Right kidney (tissue), 9 donors: Measurements from ENCODE around the gene IDE.
"Not testable (repeated sequence)": the region's sequence is repeated elsewhere in the genome, so short reads cannot be mapped to it uniquely, and the experiment has no call there.

Experiments used
- DNase-seq: peaks from one replicate; pipeline ENCODE4 v3.0.0-alpha.2; 2016
- long read RNA-seq, 8 donors: transcript quantifications; one replicate each; lab custom pipeline, GENCODE V29; 2026

The IDE gene
- long read RNA-seq, donor 1, result 0 reads
- long read RNA-seq, donor 2, result 0 reads
- long read RNA-seq, donor 3, result 0 reads
- long read RNA-seq, donor 4, full-length matches to known transcripts, result 1 of 1 reads
- long read RNA-seq, donor 4, partial matches to known transcripts, result 0 of 1 reads
- long read RNA-seq, donor 4, other reads (novel, unspliced or antisense), result 0 of 1 reads
- long read RNA-seq, donor 5, full-length matches to known transcripts, result 2 of 2 reads
- long read RNA-seq, donor 5, partial matches to known transcripts, result 0 of 2 reads
- long read RNA-seq, donor 5, other reads (novel, unspliced or antisense), result 0 of 2 reads
- long read RNA-seq, donor 6, result 0 reads
- long read RNA-seq, donor 7, full-length matches to known transcripts, result 2 of 2 reads
- long read RNA-seq, donor 7, partial matches to known transcripts, result 0 of 2 reads
- long read RNA-seq, donor 7, other reads (novel, unspliced or antisense), result 0 of 2 reads
- long read RNA-seq, donor 8, full-length matches to known transcripts, result 4 of 4 reads
- long read RNA-seq, donor 8, partial matches to known transcripts, result 0 of 4 reads
- long read RNA-seq, donor 8, other reads (novel, unspliced or antisense), result 0 of 4 reads

- DNase-seq, result peak; percentile 98
These were observed at the start of gene IDE for GRCh38 chr10:92573798-92574547. Gene IDE, minus strand, starts transcription at chr10:92574093. Its CDS starts 74 bp downstream, at chr10:92574019.

GRCh38 chr10:92619368-92619767 is 45.5 kb upstream of the IDE start:
- DNase-seq, result no peak

GRCh38 chr10:92615515-92615914 is 41.6 kb upstream of the IDE start:
- DNase-seq, result no peak

- DNase-seq, result no peak
These were observed 30.9 kb upstream of the IDE start for GRCh38 chr10:92604841-92605240.

GRCh38 chr10:92598321-92598720 is 24.4 kb upstream of the IDE start:
- DNase-seq, result no peak

GRCh38 chr10:92595505-92595904 is 21.6 kb upstream of the IDE start:
- DNase-seq, result no peak

- peak; percentile 8 for DNase-seq
These were observed 20.0 kb upstream of the IDE start for GRCh38 chr10:92593619-92594588.

- peak; percentile 89 for DNase-seq
These were observed 19.1 kb upstream of the IDE start, which contains the start of gene KIF11 for GRCh38 chr10:92592761-92593618. Gene KIF11, plus strand, starts transcription at chr10:92593130. Its CDS starts 246 bp downstream, at chr10:92593376.

- DNase-seq, result peak; percentile 90
These were observed 17.7 kb upstream of the IDE start for GRCh38 chr10:92591550-92592022.

GRCh38 chr10:92590623-92591549 is 17.0 kb upstream of the IDE start:
- DNase-seq, result no peak

GRCh38 chr10:92582347-92582746 is 8.5 kb upstream of the IDE start:
- not testable (repeated sequence) for DNase-seq

GRCh38 chr10:92575961-92576360 is 2.1 kb upstream of the IDE start:
- DNase-seq, result no peak

GRCh38 chr10:92574548-92575261 is 812 bp upstream of the IDE start:
- no peak for DNase-seq

- DNase-seq, result no peak
These were observed 649 bp downstream of the IDE start for GRCh38 chr10:92573091-92573797.

- no peak for DNase-seq
These were observed 1.4 kb downstream of the IDE start for GRCh38 chr10:92572362-92573090.

GRCh38 chr10:92571649-92572048 is 2.2 kb downstream of the IDE start:
- no peak for DNase-seq

GRCh38 chr10:92569663-92570062 is 4.2 kb downstream of the IDE start:
- DNase-seq, result not testable (repeated sequence)
